SK-N-SH treated with all-trans-retinoic acid at 6 μM for 48 hours (cell line): ENCODE data around the gene ARID1A.
A peak's percentile ranks its signal among the peaks of the same experiment; 100 is the strongest.

ENCODE experiments used
- ATAC-seq: fragments of 200-7000 bp; cut with Tn5 transposase; 3 replicates; pipeline ENCODE4 v1.9.1; 2020; ENCODE audit warnings: mild to moderate bottlenecking, moderate library complexity
- ARNTL ChIP-seq: fragments of 450-650 bp; formaldehyde crosslinking; IDR thresholded peaks from 2 replicates; pipeline ENCODE4 v1.5.0; 2020; ENCODE audit warnings: low read depth, mild to moderate bottlenecking, moderate library complexity, borderline replicate concordance
- BACH2 ChIP-seq: fragments of 250-450 bp; sonication (Bioruptor Pico); IDR thresholded peaks from 2 replicates; pipeline ENCODE4 v1.9.0; 2021; ENCODE audit warnings: mild to moderate bottlenecking, borderline replicate concordance
- CREB5 ChIP-seq: fragments of 250-450 bp; sonication (Bioruptor Pico); IDR thresholded peaks from 2 replicates; pipeline ENCODE4 v1.5.1; 2020; ENCODE audit warnings: low read depth, mild to moderate bottlenecking, moderate library complexity
- CSDC2 ChIP-seq: fragments of 250-450 bp; sonication (Bioruptor Pico); IDR thresholded peaks from 2 replicates; pipeline ENCODE4 v1.5.0; 2020; ENCODE audit warnings: mild to moderate bottlenecking, moderate library complexity
- ESRRG ChIP-seq: fragments of 250-450 bp; sonication (Bioruptor Pico); IDR thresholded peaks from 2 replicates; pipeline ENCODE4 v1.6.1; 2021; ENCODE audit warnings: mild to moderate bottlenecking
- GLIS3 ChIP-seq: fragments of 250-450 bp; sonication (Bioruptor Pico); IDR thresholded peaks from 2 replicates; pipeline ENCODE4 v1.5.0; 2020; ENCODE audit warnings: mild to moderate bottlenecking, moderate library complexity
- OSR1 ChIP-seq: fragments of 250-450 bp; sonication (Bioruptor Pico); IDR thresholded peaks from 2 replicates; pipeline ENCODE4 v1.8.0; 2022; ENCODE audit warnings: moderate library complexity, mild to moderate bottlenecking, inconsistent platforms
- PATZ1 ChIP-seq: fragments of 250-450 bp; sonication (Bioruptor Pico); IDR thresholded peaks from 2 replicates; pipeline ENCODE4 v1.8.0; 2020; ENCODE audit warnings: mild to moderate bottlenecking, moderate library complexity, borderline replicate concordance
- POU6F1 ChIP-seq: fragments of 250-450 bp; sonication (Bioruptor Pico); IDR thresholded peaks from 2 replicates; pipeline ENCODE4 v1.8.0; 2021; ENCODE audit warnings: low read depth, mild to moderate bottlenecking, moderate library complexity, borderline replicate concordance
- PPARA ChIP-seq: fragments of 250-450 bp; sonication (Bioruptor Pico); IDR thresholded peaks from 2 replicates; pipeline ENCODE4 v1.5.0; 2020; ENCODE audit warnings: mild to moderate bottlenecking, borderline replicate concordance
- RARB ChIP-seq: fragments of 250-450 bp; sonication (Bioruptor Pico); IDR thresholded peaks from 2 replicates; pipeline ENCODE4 v1.8.0; 2021; ENCODE audit warnings: mild to moderate bottlenecking, moderate library complexity
- SNAI2 ChIP-seq: fragments of 250-450 bp; sonication (Bioruptor Pico); IDR thresholded peaks from 2 replicates; pipeline ENCODE4 v1.5.0; 2020; ENCODE audit warnings: mild to moderate bottlenecking, moderate library complexity
- TCF4 ChIP-seq: fragments of 250-450 bp; sonication (Bioruptor Pico); IDR thresholded peaks from 2 replicates; pipeline ENCODE4 v1.8.0; 2021; ENCODE audit warnings: mild to moderate bottlenecking, moderate library complexity, borderline replicate concordance
- TOX ChIP-seq: fragments of 250-450 bp; sonication (Bioruptor Pico); IDR thresholded peaks from 2 replicates; pipeline ENCODE4 v1.8.0; 2021; ENCODE audit warnings: mild to moderate bottlenecking, moderate library complexity, borderline replicate concordance
- TSHZ2 ChIP-seq: fragments of 250-450 bp; sonication (Bioruptor Pico); IDR thresholded peaks from 2 replicates; pipeline ENCODE4 v1.5.0; 2020; ENCODE audit warnings: mild to moderate bottlenecking, moderate library complexity
- ZFP3 ChIP-seq: fragments of 250-450 bp; sonication (Bioruptor Pico); IDR thresholded peaks from 2 replicates; pipeline ENCODE4 v1.5.0; 2020; ENCODE audit warnings: mild to moderate bottlenecking, moderate library complexity
- ZFP30 ChIP-seq: fragments of 450-650 bp; formaldehyde crosslinking; IDR thresholded peaks from 2 replicates; pipeline ENCODE4 v1.5.0; 2022; ENCODE audit warnings: mild to moderate bottlenecking, moderate library complexity
- ZNF565 ChIP-seq: fragments of 450-650 bp; formaldehyde crosslinking; conservative IDR thresholded peaks from 2 replicates; pipeline ENCODE4 v1.5.0; 2020; ENCODE audit warnings: low read depth, mild to moderate bottlenecking, moderate library complexity
- ZNF70 ChIP-seq: fragments of 450-650 bp; formaldehyde crosslinking; IDR thresholded peaks from 2 replicates; pipeline ENCODE4 v1.5.0; 2020; ENCODE audit warnings: mild to moderate bottlenecking, moderate library complexity

ARID1A gene

GRCh38 chr1:26690157-26690556 lies 5.7 kb upstream of the ARID1A start (continued):
- TF ChIP-seq TSHZ2 (CRISPR knock-in tag) (no peak), ZFP3 (no peak), ESRRG (CRISPR knock-in tag) (no peak), GLIS3 (no peak)

- TF ChIP-seq TCF4 (CRISPR knock-in tag) (no peak), ZFP3 (no peak), TOX (CRISPR knock-in tag) (no peak), BACH2 (no peak), ZNF70 (CRISPR knock-in tag) (no peak), PPARA (CRISPR knock-in tag) (no peak), OSR1 (CRISPR knock-in tag) (no peak), SNAI2 (no peak), ARNTL (CRISPR knock-in tag) (no peak), CSDC2 (CRISPR knock-in tag) (no peak), ZFP30 (CRISPR knock-in tag) (no peak), PATZ1 (CRISPR knock-in tag) (no peak), POU6F1 (CRISPR knock-in tag) (no peak), TSHZ2 (CRISPR knock-in tag) (no peak), ZNF565 (CRISPR knock-in tag) (no peak), CREB5 (no peak), RARB (no peak)
- TF ChIP-seq, all 23 proteins: peak for 0
- no peak for ATAC-seq
These were observed 5.2 kb upstream of the ARID1A start for GRCh38 chr1:26690576-26691031.

- TF ChIP-seq CSDC2 (CRISPR knock-in tag), result 0 out of 2 replicates have a peak, but pooled peaks have one; percentile 22
- TF ChIP-seq RARB, result peak; percentile 58; the same call in 1 of the 2 replicates
- TF ChIP-seq TCF4 (CRISPR knock-in tag), result peak; percentile 58; the same call in 1 of the 2 replicates
- TF ChIP-seq POU6F1 (CRISPR knock-in tag), result no peak
- TF ChIP-seq ZFP3, result 0 out of 2 replicates have a peak, but pooled peaks have one; percentile 17
- TF ChIP-seq, all 23 proteins: peak for 4
- ATAC-seq, result peak; percentile 61
These were observed 3.5 kb upstream of the ARID1A start for GRCh38 chr1:26692211-26692792.
